ENCODE data around the gene NOL11. TPM values are rescaled to one million over a fixed set of nuclear protein-coding genes. Genes with fewer than 3 reads are reported as not detected.
"Not testable (repeated sequence)": the region's sequence is repeated elsewhere in the genome, so short reads cannot be mapped to it uniquely, and the experiment has no call there.

Gene NOL11
- total RNA-seq, 2 donors from 2014 or later, result 25.0 to 33.8 TPM

DNA sequence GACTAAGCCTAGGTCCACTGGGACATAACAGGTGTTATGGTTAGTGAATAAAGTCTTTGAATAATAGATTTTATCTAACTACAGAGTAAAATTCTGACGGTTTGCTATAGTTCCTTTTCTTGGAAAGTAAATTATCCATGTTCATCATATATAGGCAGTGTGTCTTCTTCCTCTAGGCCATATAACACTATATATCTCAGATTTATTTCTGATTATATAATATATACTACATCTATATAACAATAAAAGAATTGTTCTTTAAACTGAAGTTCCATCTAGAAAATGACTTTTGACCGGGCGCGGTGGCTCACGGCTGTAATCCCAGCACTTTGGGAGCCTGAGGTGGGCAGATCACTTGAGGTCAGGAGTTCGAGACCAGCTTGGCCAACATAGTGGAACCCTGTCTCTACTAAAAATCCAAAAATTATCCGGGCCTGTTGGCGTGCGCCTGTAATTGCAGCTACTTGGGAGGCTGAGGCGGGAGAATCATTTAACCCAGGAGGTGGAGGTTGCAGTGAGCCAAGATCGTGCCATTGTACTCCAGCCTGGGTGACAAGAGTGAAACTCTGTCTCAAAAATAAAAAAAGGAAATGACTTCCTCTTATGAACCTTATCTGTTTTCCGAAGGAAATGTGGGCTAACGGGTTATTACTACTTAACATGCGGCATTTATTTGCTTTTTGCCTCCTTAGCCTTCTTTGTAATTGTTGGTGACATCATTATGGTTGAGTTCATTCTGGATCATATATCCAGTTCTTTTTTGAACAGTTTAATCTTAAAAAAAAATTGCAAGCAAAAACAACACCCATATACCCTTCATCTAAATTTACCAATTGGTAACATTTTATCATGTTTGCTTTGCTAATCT is 29.2 kb downstream of the NOL11 start:
- Histone ChIP-seq H3K4me1 (replicated peaks) (no peaks in the 10 kb centered on the region), H3K27ac (no peak overlapping the region), H3K4me3 (no peak overlapping the region), H3K27me3 (replicated peaks; ENCODE audit: insufficient read depth) (no peaks in the 10 kb centered on the region), H3K36me3 (peaks cover 0 to 4% of the 10 kb centered on the region in 2 donors), H3K9me3 (no peaks in the 10 kb centered on the region)
- TF ChIP-seq, protein P1, sequence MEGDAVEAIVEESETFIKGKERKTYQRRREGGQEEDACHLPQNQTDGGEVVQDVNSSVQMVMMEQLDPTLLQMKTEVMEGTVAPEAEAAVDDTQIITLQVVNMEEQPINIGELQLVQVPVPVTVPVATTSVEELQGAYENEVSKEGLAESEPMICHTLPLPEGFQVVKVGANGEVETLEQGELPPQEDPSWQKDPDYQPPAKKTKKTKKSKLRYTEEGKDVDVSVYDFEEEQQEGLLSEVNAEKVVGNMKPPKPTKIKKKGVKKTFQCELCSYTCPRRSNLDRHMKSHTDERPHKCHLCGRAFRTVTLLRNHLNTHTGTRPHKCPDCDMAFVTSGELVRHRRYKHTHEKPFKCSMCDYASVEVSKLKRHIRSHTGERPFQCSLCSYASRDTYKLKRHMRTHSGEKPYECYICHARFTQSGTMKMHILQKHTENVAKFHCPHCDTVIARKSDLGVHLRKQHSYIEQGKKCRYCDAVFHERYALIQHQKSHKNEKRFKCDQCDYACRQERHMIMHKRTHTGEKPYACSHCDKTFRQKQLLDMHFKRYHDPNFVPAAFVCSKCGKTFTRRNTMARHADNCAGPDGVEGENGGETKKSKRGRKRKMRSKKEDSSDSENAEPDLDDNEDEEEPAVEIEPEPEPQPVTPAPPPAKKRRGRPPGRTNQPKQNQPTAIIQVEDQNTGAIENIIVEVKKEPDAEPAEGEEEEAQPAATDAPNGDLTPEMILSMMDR (IDR thresholded peaks at IDR 0.05), result no peak
- TF ChIP-seq POLR2A (IDR thresholded peaks at IDR 0.05) (no peak), POLR2AphosphoS5 (IDR thresholded peaks at IDR 0.05) (no peak)
- 78% methylated on average over 14 of the region's 14 CpGs for WGBS
- intact Hi-C loops (cut with DNase I), result no loop called here
- DNase-seq (ENCODE audit: low spot score), result no peak

DNA sequence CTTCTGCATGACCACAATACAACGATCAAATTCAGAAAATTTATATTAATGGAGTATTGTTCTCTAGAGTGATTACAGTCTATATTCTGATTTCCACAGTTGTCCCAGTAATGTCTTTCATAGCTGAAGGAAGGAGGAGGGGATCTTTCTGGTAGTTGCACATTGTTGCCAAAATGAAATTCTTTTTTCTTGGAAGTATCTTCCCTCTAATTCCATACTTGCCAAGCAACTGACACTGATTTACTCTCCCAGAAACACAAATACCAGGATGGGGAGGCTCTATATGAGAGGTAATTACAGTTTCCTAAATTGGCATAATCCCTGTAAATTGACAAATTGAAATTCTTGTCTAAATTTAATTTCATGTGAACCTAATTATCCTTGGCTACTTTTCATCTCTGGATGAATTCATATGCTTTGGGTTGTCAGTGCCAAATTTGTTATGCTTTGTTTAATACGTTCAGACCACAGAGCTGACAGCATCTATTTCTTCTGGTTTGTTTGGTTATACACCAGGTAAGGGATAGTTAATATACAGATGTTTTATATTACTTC is 30.0 kb downstream of the NOL11 start:
- WGBS, result 71% methylated on average over 2 of the region's 2 CpGs
- Histone ChIP-seq H3K36me3 (peaks cover 0 to 4% of the 10 kb centered on the region in 2 donors), H3K27me3 (replicated peaks; ENCODE audit: insufficient read depth) (no peaks in the 10 kb centered on the region), H3K4me3 (no peak overlapping the region), H3K27ac (no peak overlapping the region), H3K9me3 (no peaks in the 10 kb centered on the region), H3K4me1 (replicated peaks) (no peaks in the 10 kb centered on the region)
- TF ChIP-seq, protein P1 (IDR thresholded peaks at IDR 0.05), result no peak
- TF ChIP-seq POLR2AphosphoS5 (IDR thresholded peaks at IDR 0.05) (no peak), POLR2A (IDR thresholded peaks at IDR 0.05) (no peak)
- no peak for DNase-seq (ENCODE audit: low spot score)
- intact Hi-C loops (cut with DNase I), result no loop called here

DNA sequence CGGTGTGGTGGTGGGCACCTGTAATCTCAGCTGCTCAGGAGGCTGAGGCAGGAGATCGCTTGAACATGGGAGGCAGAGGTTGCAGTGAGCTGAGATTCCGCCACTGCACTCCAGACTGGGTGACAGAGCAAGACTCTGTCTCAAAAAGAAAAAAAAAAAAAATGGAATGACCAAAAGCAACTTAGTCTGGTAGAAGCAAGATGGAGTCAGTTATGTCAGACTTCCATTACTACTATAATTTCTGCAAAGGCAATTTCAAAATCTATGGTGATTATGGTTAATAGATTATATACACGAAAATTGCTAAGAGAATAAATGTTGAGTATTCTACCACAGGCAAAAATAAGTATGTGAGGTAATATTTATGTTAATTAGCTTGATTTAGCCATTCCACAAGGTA is 32.3 kb downstream of the NOL11 start:
- peaks cover 0 to 4% of the 10 kb centered on the region in 2 donors for H3K36me3 ChIP-seq

GRCh38 chr17:67751101-67752074 is 33.7 kb downstream of the NOL11 start:
- DNase-seq (ENCODE audit: low spot score), result no peak
- no peaks in the 10 kb centered on the region for H3K27me3 ChIP-seq (replicated peaks; ENCODE audit: insufficient read depth)
- no peaks in the 10 kb centered on the region for H3K9me3 ChIP-seq
- no peaks in the 10 kb centered on the region for H3K4me1 ChIP-seq (replicated peaks)
- 76% methylated on average over 9 of the region's 9 CpGs for WGBS
- H3K27ac ChIP-seq, result no peak overlapping the region
- intact Hi-C loops (cut with DNase I), result no loop called here
- H3K4me3 ChIP-seq, result no peak overlapping the region
- peaks cover 0 to 2% of the 10 kb centered on the region in 2 donors for H3K36me3 ChIP-seq
- TF ChIP-seq POLR2AphosphoS5 (IDR thresholded peaks at IDR 0.05), result no peak
- no peak for TF ChIP-seq POLR2A (IDR thresholded peaks at IDR 0.05)
- TF ChIP-seq, protein P1 (IDR thresholded peaks at IDR 0.05), result no peak

More for the DNA sequence above, 32.3 kb downstream of the NOL11 start:
- Histone ChIP-seq H3K27me3 (replicated peaks; ENCODE audit: insufficient read depth) (no peaks in the 10 kb centered on the region), H3K4me3 (no peak overlapping the region), H3K9me3 (no peaks in the 10 kb centered on the region), H3K27ac (no peak overlapping the region), H3K4me1 (replicated peaks) (no peaks in the 10 kb centered on the region)
- DNase-seq (ENCODE audit: low spot score), result no peak
- 99% methylated on average over 4 of the region's 4 CpGs for WGBS
- TF ChIP-seq POLR2AphosphoS5 (IDR thresholded peaks at IDR 0.05) (no peak), POLR2A (IDR thresholded peaks at IDR 0.05) (no peak)
- TF ChIP-seq, protein P1 (IDR thresholded peaks at IDR 0.05), result no peak
- intact Hi-C loops (cut with DNase I), result no loop called here

- DNase-seq (ENCODE audit: low spot score); H3K4me3 ChIP-seq; H3K27ac ChIP-seq; intact Hi-C loops (cut with DNase I); H3K36me3 ChIP-seq; H3K4me1 ChIP-seq (replicated peaks); H3K27me3 ChIP-seq (replicated peaks; ENCODE audit: insufficient read depth); H3K9me3 ChIP-seq: not testable (repeated sequence)
- WGBS, result 94% methylated on average over 3 of the region's 3 CpGs
Measured at GRCh38 chr17:67752160-67752559, 34.4 kb downstream of the NOL11 start.

All from prostate gland (tissue), 2 donors.